Measurements from ENCODE around the gene C1orf35.

Gene C1orf35

GRCh38 chr1:228093050-228093906, 9.8 kb downstream of the C1orf35 start:
- DNase-seq: peak; percentile 96

- no peak for DNase-seq
Measured at GRCh38 chr1:228092342-228093049, 10.6 kb downstream of the C1orf35 start.

DNA sequence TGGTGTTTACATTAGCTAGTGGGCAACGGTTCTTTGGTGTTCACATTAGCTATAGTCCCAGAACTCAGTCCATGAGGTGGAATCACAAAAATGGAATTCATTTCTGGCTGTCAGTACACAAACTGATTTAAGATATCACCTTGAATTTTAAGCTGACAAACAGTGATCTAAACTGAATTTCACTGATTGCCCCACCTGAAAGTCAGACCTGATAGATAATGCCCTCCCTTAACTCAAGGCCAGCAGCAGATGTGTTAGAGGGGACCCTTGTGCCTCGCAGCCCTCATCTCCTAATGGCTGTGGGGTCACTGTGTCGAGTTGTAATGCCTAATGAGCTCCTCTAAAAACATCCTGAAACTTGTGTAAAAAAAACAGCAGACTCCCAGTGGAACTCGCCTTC, 12.0 kb downstream of the C1orf35 start:
- DNase-seq: no peak

GRCh38 chr1:228090613-228091081, 12.5 kb downstream of the C1orf35 start:
- no peak for DNase-seq

- DNase-seq: no peak
Measured at GRCh38 chr1:228089519-228090380, 13.4 kb downstream of the C1orf35 start.

DNA sequence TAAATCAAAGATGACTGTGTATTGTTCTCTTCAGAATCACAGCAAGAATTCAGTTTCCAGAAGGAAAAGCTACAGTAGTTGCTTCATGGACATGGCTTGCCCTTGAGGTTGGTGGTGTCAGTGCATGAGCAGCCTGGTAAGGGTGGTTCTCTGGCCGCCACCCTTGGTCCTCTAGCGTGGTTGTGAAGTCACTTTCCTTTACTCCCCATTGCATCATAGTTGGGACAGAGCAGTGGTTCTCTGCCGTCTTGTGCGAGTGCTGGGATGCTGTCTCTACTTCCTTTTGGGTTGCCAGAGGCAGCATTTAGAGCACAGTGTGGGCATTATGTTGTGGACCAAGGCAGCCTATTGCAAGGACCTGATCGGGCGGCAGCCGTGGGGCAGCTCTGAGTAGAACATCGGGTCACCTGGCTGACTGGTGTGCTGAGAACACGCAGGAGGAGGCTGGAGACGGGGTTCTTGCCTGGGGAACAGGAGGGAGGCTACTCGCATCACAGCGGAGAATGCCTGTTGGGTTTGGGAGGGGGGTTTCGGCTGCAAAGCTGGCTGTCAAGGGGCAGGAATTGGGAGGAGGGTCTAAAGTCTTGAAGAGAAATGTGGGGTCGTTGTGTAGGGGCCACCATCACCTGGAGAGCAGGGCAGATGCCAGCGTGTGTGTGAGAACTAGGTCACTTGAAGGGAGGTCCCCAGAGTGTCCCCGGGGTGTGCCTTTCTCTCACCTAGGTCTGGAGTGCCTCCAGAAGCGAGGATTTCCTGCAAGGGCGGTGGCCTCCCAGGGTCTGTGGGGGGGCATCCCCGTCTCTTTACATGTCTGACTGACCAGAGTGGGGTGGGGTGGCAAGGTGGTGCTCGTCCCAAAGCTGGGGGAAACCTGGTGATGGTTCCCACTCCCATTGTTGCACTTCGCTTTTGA, 14.3 kb downstream of the C1orf35 start:
- DNase-seq: no peak

DNA sequence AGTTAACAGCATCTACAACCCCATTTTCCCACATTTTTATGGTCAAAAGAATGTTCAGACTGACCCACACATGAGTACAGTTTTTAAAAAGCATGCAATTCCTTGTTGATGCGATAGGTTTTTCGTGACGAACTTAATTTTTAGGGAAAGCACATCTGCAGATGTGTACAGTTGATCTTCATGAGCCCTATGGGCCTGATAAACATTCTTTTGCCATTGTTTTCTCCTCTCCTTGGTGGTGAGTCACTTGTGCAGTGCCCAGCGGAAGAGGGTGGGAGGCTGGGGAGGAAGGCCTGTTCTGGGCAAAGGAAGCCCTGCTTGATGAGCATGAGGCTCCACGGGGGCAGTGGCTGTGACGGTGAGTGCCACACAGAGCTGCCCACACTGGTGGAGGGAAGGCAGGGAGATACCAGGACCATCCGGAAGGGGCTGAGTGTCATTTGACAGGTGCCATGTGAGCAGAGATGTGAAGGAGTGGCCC, 15.3 kb downstream of the C1orf35 start:
- DNase-seq: no peak

DNA sequence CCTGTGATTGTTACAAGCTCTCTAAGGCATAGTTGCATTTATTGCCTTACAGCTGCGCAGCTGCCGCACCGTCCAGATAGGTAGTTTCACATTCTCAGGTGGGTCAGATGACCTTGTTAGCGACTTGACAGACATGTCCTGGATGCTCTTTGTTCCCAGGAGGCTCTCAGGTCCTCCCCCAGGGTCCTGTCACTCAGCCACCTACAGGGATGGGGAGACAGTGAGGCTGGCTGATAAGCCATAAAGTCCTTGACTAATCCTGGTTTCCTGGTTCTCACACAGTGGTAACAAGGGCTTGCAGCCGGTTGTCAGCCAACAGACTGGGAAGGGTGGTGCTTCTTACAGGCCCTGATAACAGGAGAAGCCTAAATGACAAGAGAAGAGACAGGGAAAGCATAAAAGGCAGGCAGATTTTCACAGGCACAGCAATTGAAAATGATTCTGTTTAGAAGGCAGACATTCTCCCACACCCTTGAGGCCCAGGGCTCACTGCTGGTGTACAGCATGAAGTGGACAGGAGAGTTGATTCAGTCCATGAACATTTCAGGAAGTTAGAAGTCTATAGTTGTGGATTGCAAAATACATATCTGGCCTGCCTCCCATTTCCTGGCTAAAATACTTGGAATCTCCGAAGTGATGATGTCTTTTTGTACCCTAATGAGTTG, 17.7 kb downstream of the C1orf35 start:
- no peak for DNase-seq

DNA sequence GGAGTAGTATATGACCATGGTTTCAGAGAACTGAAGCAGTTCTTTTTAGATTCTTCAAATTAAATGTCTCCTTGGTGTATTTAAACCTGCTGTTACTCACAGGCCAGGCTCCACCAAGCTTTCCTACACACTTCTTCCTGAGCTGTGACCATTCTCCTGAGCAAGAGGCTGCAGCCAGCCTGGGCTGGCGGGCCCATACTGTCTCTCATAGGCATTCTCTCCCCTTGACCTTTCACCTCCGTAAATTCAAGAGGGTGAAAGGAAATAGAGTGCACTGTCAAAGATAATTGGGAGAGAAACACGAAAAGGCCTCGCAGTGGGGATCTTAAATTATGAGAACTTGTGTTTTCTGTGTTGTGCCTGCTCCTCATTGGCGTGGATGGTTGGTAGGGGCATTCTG, 18.3 kb downstream of the C1orf35 start:
- no peak for DNase-seq

- DNase-seq: no peak
Measured at GRCh38 chr1:228084325-228084724, 18.8 kb downstream of the C1orf35 start.

DNA sequence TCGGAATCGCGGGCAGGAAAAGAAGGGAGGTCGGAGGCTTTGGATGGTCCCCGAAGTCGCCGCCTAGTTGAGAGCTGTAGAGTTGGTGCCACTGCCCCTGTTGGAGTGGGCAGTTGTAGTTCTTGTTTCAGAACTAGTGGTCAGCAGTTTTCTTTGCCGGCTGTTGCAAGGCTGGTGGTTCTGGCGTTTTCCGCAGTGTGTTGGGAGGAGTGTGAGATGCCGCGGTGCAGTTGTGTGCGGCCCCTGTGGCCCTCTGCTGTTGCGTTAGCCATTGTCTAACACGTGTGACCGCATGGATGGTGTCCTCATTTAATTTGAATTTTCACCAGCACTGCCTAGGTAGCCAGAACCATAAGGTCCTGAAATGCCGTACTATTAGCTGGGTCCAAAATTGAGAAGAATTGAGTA, 19.2 kb downstream of the C1orf35 start:
- no peak for DNase-seq

GRCh38 chr1:228082918-228083870, 19.9 kb downstream of the C1orf35 start:
- no peak for DNase-seq

DNA sequence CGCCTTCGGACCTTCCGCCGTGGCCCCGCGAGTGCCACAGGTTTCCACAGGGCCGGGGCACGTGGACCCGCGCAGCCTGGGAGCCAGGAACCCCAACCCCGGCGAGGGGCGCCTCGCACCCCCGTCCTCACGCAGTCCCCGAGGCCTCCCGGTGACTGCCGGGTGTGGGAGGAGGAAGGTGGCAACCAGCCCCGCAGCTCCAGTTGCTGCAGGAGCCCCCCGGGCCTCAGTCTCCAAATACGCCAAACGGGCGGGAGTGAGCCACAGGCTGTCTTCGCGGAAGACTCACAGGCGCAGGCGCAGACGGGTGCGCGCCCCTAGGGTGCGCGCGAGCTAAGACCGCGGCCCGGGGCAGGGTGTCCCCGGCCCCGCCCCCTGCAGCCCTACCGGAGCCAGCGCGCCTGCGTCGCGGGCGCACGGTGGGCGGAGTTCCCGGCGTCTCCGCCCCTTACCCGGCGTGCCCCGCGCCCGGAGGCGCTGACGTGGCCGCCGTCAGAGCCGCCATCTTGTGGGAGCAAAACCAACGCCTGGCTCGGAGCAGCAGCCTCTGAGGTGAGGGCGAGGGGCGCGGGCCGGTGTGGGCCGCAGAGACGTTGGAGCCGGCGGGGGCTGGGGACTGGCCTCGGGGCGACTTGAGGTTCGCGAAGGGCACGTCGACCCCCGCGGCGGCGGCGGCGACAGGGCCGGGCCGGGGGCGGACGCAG, 20.8 kb downstream of the C1orf35 start, which contains the start of gene ARF1:
TSS of gene ARF1 (plus strand) at position 495 of the 704 bp plus-strand sequence. CDS start 14,407 bp downstream, outside the sequence.
- DNase-seq: peak; percentile 88

DNA sequence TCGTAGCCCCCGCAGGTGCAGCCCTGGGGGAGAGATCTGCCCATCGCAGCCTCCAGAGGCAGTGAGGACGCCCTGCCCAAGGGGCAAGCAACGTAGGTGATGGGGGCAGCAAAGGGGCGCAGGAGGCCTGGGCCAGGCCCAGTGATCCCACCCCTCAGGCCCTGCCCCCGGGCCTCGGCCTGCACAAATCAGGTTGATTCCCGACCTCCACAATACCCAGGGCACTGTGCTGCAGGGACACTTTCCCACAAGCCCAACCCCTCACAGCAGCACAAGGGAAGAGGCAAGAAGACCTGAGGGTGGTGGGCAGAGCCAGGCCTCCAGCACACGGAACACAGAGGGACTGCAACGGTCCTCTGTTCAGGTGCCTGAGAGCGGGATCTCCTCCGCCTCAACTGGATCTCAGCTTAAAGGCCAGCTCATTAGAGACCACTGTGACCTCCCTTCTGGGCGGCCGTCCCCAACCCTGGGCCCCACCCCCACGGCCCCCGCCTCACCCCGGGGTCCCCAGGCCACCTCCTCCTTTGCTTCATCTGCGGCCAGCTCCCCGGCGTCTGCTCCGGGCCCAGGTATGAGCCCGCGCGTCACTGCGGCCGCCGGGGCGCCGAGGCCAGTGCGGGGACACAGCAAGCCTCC, 21.4 kb downstream of the C1orf35 start:
- DNase-seq: no peak

DNA sequence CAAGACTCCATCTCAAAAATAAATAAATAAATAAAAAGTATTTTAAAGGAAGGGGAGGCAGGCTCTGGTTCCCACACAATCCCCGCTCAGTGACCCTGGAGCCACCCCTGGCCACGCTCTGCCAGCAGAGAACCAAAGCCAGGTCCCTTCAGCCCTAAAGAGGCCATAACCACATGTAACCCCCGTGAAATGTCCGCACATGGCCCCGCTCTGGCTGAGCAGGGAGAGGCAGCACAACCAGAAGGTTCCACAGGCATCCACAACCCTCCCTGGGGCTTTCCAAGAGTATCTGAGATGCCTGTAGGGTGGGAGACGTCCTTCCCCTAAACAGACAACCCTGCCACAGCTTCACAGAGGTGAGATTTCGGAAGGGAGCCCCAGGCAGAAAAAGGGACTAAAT, 22.0 kb downstream of the C1orf35 start:
- no peak for DNase-seq

- no peak for DNase-seq
Measured at GRCh38 chr1:228079601-228080263, 23.4 kb downstream of the C1orf35 start.

DNA sequence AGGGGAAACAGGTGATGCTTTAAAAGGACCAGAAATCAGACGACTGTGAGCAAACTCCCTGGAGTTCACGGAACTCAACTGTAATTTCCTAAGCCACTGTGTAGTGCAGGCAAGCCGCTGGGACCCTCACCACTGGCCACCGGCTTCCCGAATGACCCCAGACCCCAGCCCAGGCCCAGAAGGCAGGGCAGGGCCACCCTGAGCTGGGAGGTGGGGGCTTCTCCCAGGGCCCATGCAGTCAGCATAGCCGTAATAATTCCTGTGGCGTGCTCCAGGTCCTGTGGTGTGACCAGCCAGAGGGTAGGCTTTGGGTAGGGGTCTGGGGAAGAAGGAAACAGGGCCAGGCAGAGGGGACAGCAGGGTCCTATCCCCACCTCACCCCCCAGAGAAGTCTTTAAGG, 24.1 kb downstream of the C1orf35 start:
- DNase-seq: no peak
